ENCODE results near the gene DSCAML1.

Gene DSCAML1

GRCh38 chr11:117572671-117573070 is 224.3 kb downstream of the DSCAML1 start:
- no peak for DNase-seq

GRCh38 chr11:117572129-117572528 is 224.9 kb downstream of the DSCAML1 start:
- DNase-seq: no peak

GRCh38 chr11:117570701-117571100 is 226.3 kb downstream of the DSCAML1 start:
- DNase-seq: no peak

GRCh38 chr11:117569911-117570310 is 227.1 kb downstream of the DSCAML1 start:
- no peak for DNase-seq

GRCh38 chr11:117565709-117566108 is 231.3 kb downstream of the DSCAML1 start:
- DNase-seq: no peak

GRCh38 chr11:117564321-117564720 is 232.7 kb downstream of the DSCAML1 start:
- DNase-seq: no peak

- DNase-seq: no peak
Observed at GRCh38 chr11:117563556-117563955, 233.5 kb downstream of the DSCAML1 start.

- no peak for DNase-seq
Observed at GRCh38 chr11:117562136-117562535, 234.9 kb downstream of the DSCAML1 start.

- DNase-seq: no peak
Observed at GRCh38 chr11:117560780-117561530, 236.1 kb downstream of the DSCAML1 start.

GRCh38 chr11:117559698-117560097 is 237.3 kb downstream of the DSCAML1 start:
- DNase-seq: no peak

GRCh38 chr11:117557361-117557760 is 239.7 kb downstream of the DSCAML1 start:
- no peak for DNase-seq

- DNase-seq: no peak
Observed at GRCh38 chr11:117554601-117555333, 242.2 kb downstream of the DSCAML1 start.

- no peak for DNase-seq
Observed at GRCh38 chr11:117552626-117553025, 244.4 kb downstream of the DSCAML1 start.

- DNase-seq: no peak
Observed at GRCh38 chr11:117551761-117552343, 245.2 kb downstream of the DSCAML1 start.

GRCh38 chr11:117550466-117550865 is 246.6 kb downstream of the DSCAML1 start:
- DNase-seq: no peak

GRCh38 chr11:117549417-117549816 is 247.6 kb downstream of the DSCAML1 start:
- no peak for DNase-seq

- DNase-seq: no peak
Observed at GRCh38 chr11:117548876-117549275, 248.1 kb downstream of the DSCAML1 start.

GRCh38 chr11:117547946-117548345 is 249.1 kb downstream of the DSCAML1 start:
- no peak for DNase-seq

- no peak for DNase-seq
Observed at GRCh38 chr11:117547195-117547850, 249.7 kb downstream of the DSCAML1 start.

- DNase-seq: no peak
Observed at GRCh38 chr11:117546431-117547194, 250.4 kb downstream of the DSCAML1 start.

GRCh38 chr11:117545706-117546105 is 251.3 kb downstream of the DSCAML1 start:
- no peak for DNase-seq

GRCh38 chr11:117544130-117544800 is 252.8 kb downstream of the DSCAML1 start:
- no peak for DNase-seq
